Naive thymus-derived CD4-positive, alpha-beta T cell (primary cell): ENCODE data around the gene ADIPOQ. TPM values are rescaled to one million over a fixed set of nuclear protein-coding genes. Genes with fewer than 3 reads are reported as not detected.
"Not testable (repeated sequence)": the region's sequence is repeated elsewhere in the genome, so short reads cannot be mapped to it uniquely, and the experiment has no call there.

Source experiments
- ATAC-seq: fragments of 150-1000 bp; cut with Tn5 transposase; 2 replicates; pipeline ENCODE4 v1.10.0; 2021; ENCODE audit warnings: mild to moderate bottlenecking, moderate library complexity
- CTCF ChIA-PET: fragments of 350-600 bp; sonication (Branson Sonifier 250); formaldehyde crosslinking; loops from one replicate; lab custom pipeline; 2021; ENCODE audit warnings: antibody characterized with exemption; lab: Charles Lee
- POLR2A ChIA-PET: fragments of 350-600 bp; sonication (Branson Sonifier 250); formaldehyde crosslinking; loops from one replicate; lab custom pipeline; 2021; ENCODE audit warnings: antibody characterized with exemption, inconsistent platforms; lab: Charles Lee
- DNase-seq, 9 donors: peaks; one replicate each; pipeline versions ENCODE4 v3.0.0 to v3.0.0-alpha.2; 2020 to 2022; ENCODE audit warnings: mixed read lengths in 1 of 9
- H3K27ac ChIP-seq: one replicate; pipeline ENCODE4 v1.7.0; 2013; ENCODE audit warnings: mild to moderate bottlenecking, low read depth, low read length, moderate library complexity
- H3K27me3 ChIP-seq, 2 donors: one replicate each; pipeline ENCODE4 v1.7.0; 2013; ENCODE audit warnings: low read length in 2 of 2, mild to moderate bottlenecking in 2 of 2, moderate library complexity in 2 of 2; ENCODE audit not compliant: control insufficient read depth in 2 of 2, insufficient read depth in 2 of 2
- H3K36me3 ChIP-seq, 3 experiments: 1 replicate in 2 of 3; 2 replicates in 1 of 3; pipeline ENCODE4 v1.7.0; 2013; ENCODE audit warnings: low read length in 3 of 3, mild to moderate bottlenecking in 3 of 3, moderate library complexity in 1 of 3; ENCODE audit not compliant: insufficient read depth in 3 of 3, control insufficient read depth in 2 of 3
- H3K4me1 ChIP-seq, 2 donors: one replicate each; pipeline ENCODE4 v1.7.0; 2013; ENCODE audit warnings: low read length in 2 of 2, mild to moderate bottlenecking in 2 of 2, moderate library complexity in 1 of 2; ENCODE audit not compliant: control insufficient read depth in 2 of 2, insufficient read depth in 2 of 2
- H3K4me3 ChIP-seq: 2 replicates; pipeline ENCODE4 v1.7.0; 2013; ENCODE audit warnings: mild to moderate bottlenecking, low read length
- H3K9me3 ChIP-seq, 3 experiments: 1 replicate in 2 of 3; 2 replicates in 1 of 3; pipeline ENCODE4 v1.7.0; 2013; ENCODE audit warnings: low read length in 3 of 3; ENCODE audit not compliant: control insufficient read depth in 2 of 3
- H3K27ac Mint-ChIP-seq, 9 donors: one replicate each; pipeline ENCODE4 v1.8.0; 2020 to 2022; ENCODE audit warnings: mixed read lengths in 9 of 9, mild to moderate bottlenecking in 8 of 9, moderate library complexity in 5 of 9, inconsistent platforms in 2 of 9
- H3K27me3 Mint-ChIP-seq, 5 donors: one replicate each; pipeline ENCODE4 v1.8.0; 2021 to 2022; ENCODE audit warnings: mixed read lengths in 5 of 5, mild to moderate bottlenecking in 1 of 5
- H3K36me3 Mint-ChIP-seq, 5 donors: one replicate each; pipeline ENCODE4 v1.8.0; 2020 to 2022; ENCODE audit warnings: mixed read lengths in 5 of 5, mild to moderate bottlenecking in 3 of 5, inconsistent platforms in 1 of 5
- H3K4me1 Mint-ChIP-seq, 7 donors: one replicate each; pipeline ENCODE4 v1.8.0; 2020 to 2022; ENCODE audit warnings: mixed read lengths in 7 of 7, mild to moderate bottlenecking in 3 of 7, inconsistent platforms in 1 of 7
- H3K4me3 Mint-ChIP-seq, 10 donors: one replicate each; pipeline ENCODE4 v1.8.0; 2020 to 2022; ENCODE audit warnings: mild to moderate bottlenecking in 10 of 10, mixed read lengths in 10 of 10, moderate library complexity in 6 of 10, inconsistent platforms in 2 of 10
- H3K9me3 Mint-ChIP-seq, 11 donors: one replicate each; pipeline ENCODE4 v1.8.0; 2020 to 2022; ENCODE audit warnings: mixed read lengths in 11 of 11, mild to moderate bottlenecking in 4 of 11, inconsistent platforms in 1 of 11, moderate library complexity in 1 of 11
- intact Hi-C, 2 donors: fragments of 100-400 bp; cut with micrococcal nuclease; formaldehyde crosslinking; loops; one replicate each; pipeline ENCODE4 v1.15.1; 2023
- polyA plus RNA-seq, 2 donors: library from polyadenylated mRNA; unstranded; fragments of 300-500 nt; fragmentation: Illumina TruSeq; gene quantifications; one replicate each; pipeline ENCODE4 v1.2.3, GENCODE V29; 2021
- total RNA-seq, 6 experiments: library from RNA in 5 of 6; stranded (reverse) in 5 of 6; gene quantifications; 1 replicate in 5 of 6; 2 replicates in 1 of 6; pipeline ENCODE4 v1.2.3 and lab custom pipeline; 2021 to 2026

Gene ADIPOQ
- total and polyA plus RNA-seq, 7 experiments from 2014 or later = not detected

DNA sequence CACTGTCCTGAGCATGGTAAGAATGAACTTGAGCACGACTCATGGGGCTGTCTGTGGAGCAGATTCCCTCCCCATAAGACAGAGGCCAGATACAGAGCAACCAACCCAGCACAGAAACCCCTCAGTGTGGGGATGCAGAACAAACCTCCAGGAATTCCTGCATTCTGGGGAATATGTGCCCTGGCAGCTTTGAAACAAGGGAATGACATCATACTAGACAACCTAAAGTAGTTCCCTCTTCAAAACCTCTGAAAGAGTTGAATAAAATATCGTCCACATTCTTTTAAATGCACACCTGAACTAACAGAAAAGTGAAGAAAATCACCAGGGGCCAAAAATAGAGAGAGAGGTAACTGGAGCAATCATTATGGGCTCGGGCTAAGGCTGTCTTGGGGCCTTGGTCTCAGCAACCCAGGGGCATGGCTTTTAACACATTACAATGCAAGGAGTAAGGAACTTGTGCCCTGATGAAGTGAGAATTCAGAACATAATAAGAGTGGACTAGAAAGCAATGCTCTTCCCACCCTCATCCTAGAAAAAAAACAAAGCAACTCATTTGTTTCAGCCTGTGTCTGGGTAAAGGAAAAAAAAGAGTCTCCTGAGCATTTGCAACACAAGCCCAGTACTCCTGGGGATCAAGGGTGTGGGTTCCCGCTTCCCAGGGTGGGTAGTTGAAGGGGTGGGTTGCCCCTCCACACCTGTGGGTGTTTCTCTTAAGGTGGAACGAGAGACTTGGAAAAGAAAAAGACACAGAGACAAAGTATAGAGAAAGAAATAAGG is 43.9 kb downstream of the ADIPOQ start:
- intact Hi-C loops = no loop called here
- Mint-ChIP-seq H3K36me3 (peaks cover 0 to 2% (median 0%) of the 10 kb centered on the region in 5 donors), H3K27ac (no peak overlapping the region), H3K4me1 (peaks cover 6 to 38% (median 25%) of the 10 kb centered on the region in 7 donors), H3K9me3 (peaks cover 0 to 2% (median 0%) of the 10 kb centered on the region in 11 donors), H3K4me3 (no peak overlapping the region), H3K27me3 (peaks cover 0 to 10% (median 0%) of the 10 kb centered on the region in 5 donors)
- H3K36me3 ChIP-seq = no peaks in the 10 kb centered on the region
- ChIA-PET CTCF (no interaction called here), POLR2A (no interaction called here)
- H3K27ac ChIP-seq = no peak overlapping the region
- H3K27me3 ChIP-seq = no peaks in the 10 kb centered on the region
- no peaks in the 10 kb centered on the region for H3K9me3 ChIP-seq
- DNase-seq (no peak), ATAC-seq (no peak)
- peaks cover 0 to 11% of the 10 kb centered on the region in 2 donors for H3K4me1 ChIP-seq
- H3K4me3 ChIP-seq = no peak overlapping the region

- DNase-seq, H3K36me3 ChIP-seq, H3K4me3 Mint-ChIP-seq, H3K9me3 ChIP-seq, H3K36me3 Mint-ChIP-seq, POLR2A ChIA-PET, H3K27me3 ChIP-seq, intact Hi-C loops, H3K27ac ChIP-seq, H3K9me3 Mint-ChIP-seq, CTCF ChIA-PET, ATAC-seq, H3K27me3 Mint-ChIP-seq, H3K4me3 ChIP-seq, H3K27ac Mint-ChIP-seq: not testable (repeated sequence)
- H3K4me1 Mint-ChIP-seq = peaks cover 6 to 30% (median 18%) of the 10 kb centered on the region in 7 donors
- peaks cover 0 to 11% of the 10 kb centered on the region in 2 donors for H3K4me1 ChIP-seq
Measured at GRCh38 chr3:186887507-186887938, 45.0 kb downstream of the ADIPOQ start.

- H3K27me3 Mint-ChIP-seq = peaks cover 0 to 10% (median 0%) of the 10 kb centered on the region in 5 donors
- H3K4me1 Mint-ChIP-seq = peaks cover 3 to 19% (median 10%) of the 10 kb centered on the region in 7 donors
- H3K4me3 Mint-ChIP-seq = no peak overlapping the region
- peaks cover 0 to 3% (median 0%) of the 10 kb centered on the region in 11 donors for H3K9me3 Mint-ChIP-seq
- DNase-seq (no peak), ATAC-seq (no peak)
- H3K36me3 Mint-ChIP-seq = peaks cover 0 to 2% (median 0%) of the 10 kb centered on the region in 5 donors
- Histone ChIP-seq H3K4me1 (peaks cover 0 to 2% of the 10 kb centered on the region in 2 donors), H3K27me3 (no peaks in the 10 kb centered on the region), H3K4me3 (no peak overlapping the region), H3K27ac (no peak overlapping the region), H3K9me3 (no peaks in the 10 kb centered on the region), H3K36me3 (no peaks in the 10 kb centered on the region)
- POLR2A ChIA-PET = interaction anchor here (0.7 kb wide), 1 partner anchor 8 kb away, joined by 3 read pairs; no protein-coding TSS in a partner anchor
- CTCF ChIA-PET = interaction anchor here (0.6 kb wide), 1 partner anchor 16 kb away, joined by 4 read pairs; no protein-coding TSS in a partner anchor
- intact Hi-C loops = no loop called here
- no peak overlapping the region for H3K27ac Mint-ChIP-seq
Measured at GRCh38 chr3:186888569-186888968, 46.1 kb downstream of the ADIPOQ start.

GRCh38 chr3:186889698-186890097 is 47.2 kb downstream of the ADIPOQ start:
- H3K4me1 Mint-ChIP-seq = peaks cover 0 to 16% (median 6%) of the 10 kb centered on the region in 7 donors
- H3K27ac Mint-ChIP-seq, ATAC-seq, CTCF ChIA-PET, intact Hi-C loops, H3K27ac ChIP-seq, H3K9me3 Mint-ChIP-seq, DNase-seq, H3K36me3 Mint-ChIP-seq, H3K36me3 ChIP-seq, H3K4me1 ChIP-seq, H3K27me3 Mint-ChIP-seq, H3K27me3 ChIP-seq, H3K4me3 Mint-ChIP-seq, H3K9me3 ChIP-seq, H3K4me3 ChIP-seq: not testable (repeated sequence)
- POLR2A ChIA-PET = interaction anchor here (0.7 kb wide), 1 partner anchor 18 kb away, joined by 3 read pairs; no protein-coding TSS in a partner anchor

DNA sequence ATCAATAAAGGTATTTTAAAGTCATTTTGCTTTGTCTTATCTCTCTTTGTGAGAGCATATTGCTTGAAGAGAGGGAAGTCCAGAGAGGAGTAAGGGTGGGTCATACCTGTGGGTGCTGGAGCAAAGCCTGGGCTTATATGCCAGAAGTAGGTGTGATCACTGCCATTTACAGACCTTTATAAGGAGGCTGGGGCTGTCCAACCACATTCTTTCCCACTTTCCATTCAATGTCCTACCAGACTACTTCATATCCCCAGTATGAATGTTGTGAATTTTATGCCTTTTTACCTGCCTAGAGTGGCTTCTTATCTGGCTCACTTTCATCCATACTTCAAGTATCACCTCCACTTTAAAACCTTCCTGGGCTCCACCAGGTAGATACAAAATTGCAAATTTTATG is 48.4 kb downstream of the ADIPOQ start:
- no peaks in the 10 kb centered on the region for H3K9me3 ChIP-seq
- intact Hi-C loops = no loop called here
- Mint-ChIP-seq H3K27ac (no peak overlapping the region), H3K4me1 (peaks cover 0 to 16% (median 5%) of the 10 kb centered on the region in 7 donors), H3K36me3 (peaks cover 0 to 2% (median 0%) of the 10 kb centered on the region in 5 donors), H3K9me3 (peaks cover 0 to 3% (median 0%) of the 10 kb centered on the region in 11 donors), H3K4me3 (no peak overlapping the region), H3K27me3 (peaks cover 0 to 10% (median 0%) of the 10 kb centered on the region in 5 donors)
- no peaks in the 10 kb centered on the region for H3K27me3 ChIP-seq
- no peaks in the 10 kb centered on the region for H3K4me1 ChIP-seq
- H3K36me3 ChIP-seq = no peaks in the 10 kb centered on the region
- ATAC-seq = no peak
- no peak overlapping the region for H3K4me3 ChIP-seq
- ChIA-PET POLR2A (no interaction called here), CTCF (no interaction called here)
- H3K27ac ChIP-seq = no peak overlapping the region
- no peak for DNase-seq

DNA sequence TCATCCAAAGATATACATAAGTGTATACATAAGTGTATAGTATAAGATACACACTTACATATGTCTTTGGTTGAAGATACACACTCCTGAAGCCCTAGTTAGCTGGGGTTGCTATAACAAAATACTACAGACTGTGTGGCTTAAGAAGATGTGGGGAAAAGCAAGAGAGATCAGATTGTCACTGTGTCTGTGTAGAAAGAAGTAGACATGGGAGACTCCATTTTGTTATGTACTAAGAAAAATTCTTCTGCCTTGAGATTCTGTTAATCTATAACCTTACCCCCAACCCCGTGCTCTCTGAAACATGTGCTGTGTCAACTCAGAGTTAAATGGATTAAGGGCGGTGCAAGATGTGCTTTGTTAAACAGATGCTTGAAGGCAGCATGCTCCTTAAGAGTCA is 50.6 kb downstream of the ADIPOQ start:
- ATAC-seq, intact Hi-C loops, H3K27me3 Mint-ChIP-seq, H3K36me3 Mint-ChIP-seq, H3K36me3 ChIP-seq, H3K4me3 Mint-ChIP-seq, DNase-seq, CTCF ChIA-PET, H3K4me1 ChIP-seq, H3K27me3 ChIP-seq, H3K27ac ChIP-seq, H3K4me3 ChIP-seq, H3K9me3 ChIP-seq, H3K9me3 Mint-ChIP-seq: not testable (repeated sequence)
- Mint-ChIP-seq H3K4me1 (peaks cover 4 to 15% (median 11%) of the 10 kb centered on the region in 7 donors), H3K27ac (peak overlapping the region in 1 of 9 donors; percentile 78)
- POLR2A ChIA-PET = interaction anchor here (0.6 to 0.7 kb wide), 2 partner anchors 12 to 101 kb away, joined by 3 to 4 read pairs; no protein-coding TSS in a partner anchor
